GM10248 (cell line): ENCODE data around the gene UBXN1.

ENCODE experiments used
- CTCF ChIA-PET: fragments of 300-600 bp; sonication (Branson Sonifier 250); formaldehyde crosslinking; extraction: SDS; loops from one replicate; lab custom pipeline; 2021; ENCODE audit warnings: antibody characterized with exemption; lab: Yijun Ruan, JAX
- POLR2A ChIA-PET: fragments of 350-650 bp; sonication (Branson Sonifier 250); formaldehyde crosslinking; extraction: SDS; loops from one replicate; lab custom pipeline; 2020; ENCODE audit warnings: antibody characterized with exemption; lab: Yijun Ruan, JAX
- DNase-seq: peaks from one replicate; pipeline ENCODE4 v3.0.0; 2012; ENCODE audit errors: extremely low spot score
- TF ChIP-seq, protein P1 (sequence below): IDR thresholded peaks from 2 replicates; pipeline ENCODE4 v1.5.1; 2012; ENCODE audit warnings: mild to moderate bottlenecking, low read depth; ENCODE audit errors: extremely low read depth, missing control alignments, control extremely low read depth

UBXN1 gene, protein sequence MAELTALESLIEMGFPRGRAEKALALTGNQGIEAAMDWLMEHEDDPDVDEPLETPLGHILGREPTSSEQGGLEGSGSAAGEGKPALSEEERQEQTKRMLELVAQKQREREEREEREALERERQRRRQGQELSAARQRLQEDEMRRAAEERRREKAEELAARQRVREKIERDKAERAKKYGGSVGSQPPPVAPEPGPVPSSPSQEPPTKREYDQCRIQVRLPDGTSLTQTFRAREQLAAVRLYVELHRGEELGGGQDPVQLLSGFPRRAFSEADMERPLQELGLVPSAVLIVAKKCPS

DNA sequence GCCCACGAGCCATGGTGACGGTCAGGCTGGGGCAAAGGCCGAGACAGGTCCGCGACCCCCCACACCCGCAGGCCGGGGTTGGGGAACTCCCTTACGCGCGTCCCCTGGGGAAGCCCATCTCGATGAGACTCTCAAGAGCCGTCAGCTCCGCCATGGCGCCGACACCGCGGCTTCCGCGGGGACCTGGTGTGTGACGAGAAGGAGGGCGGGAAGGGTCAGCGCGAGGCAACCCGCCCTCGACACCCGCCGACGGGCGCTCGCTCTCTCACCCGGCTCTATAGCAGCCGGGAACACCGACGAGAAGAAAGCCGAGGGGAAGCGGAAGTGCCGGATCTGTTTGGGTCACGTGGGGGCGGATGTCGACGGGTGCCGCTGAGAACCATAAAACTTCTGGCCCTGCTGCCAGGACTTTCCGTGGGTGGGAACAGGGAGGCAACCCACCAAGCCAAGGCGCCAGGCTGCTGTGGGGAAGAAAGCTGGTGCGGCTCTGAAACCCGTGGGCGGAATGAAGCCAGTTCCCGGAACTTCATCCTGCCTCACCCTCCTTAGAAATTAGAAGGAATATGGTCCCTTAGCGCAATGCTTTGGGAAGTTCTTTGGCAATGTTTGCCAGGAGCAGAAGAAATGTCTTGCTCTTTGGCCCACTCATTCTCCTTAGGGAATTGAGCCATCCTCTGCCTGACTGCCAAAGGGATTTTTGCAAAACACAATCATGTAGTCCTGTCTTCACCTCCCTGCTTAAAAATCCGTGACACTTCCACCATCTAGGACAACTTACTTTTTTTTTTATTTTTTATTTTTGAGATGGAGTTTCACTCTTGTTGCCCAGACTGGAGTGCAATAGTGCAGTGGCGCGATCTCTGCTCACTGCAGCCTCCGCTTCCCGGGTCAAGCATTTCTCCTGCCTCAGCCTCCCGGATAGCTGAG is at the start of gene UBXN1:
UBXN1 (minus strand) TSS at position 304 of the 927 bp plus-strand sequence; CDS start at position 154, 150 bp downstream.
- TF ChIP-seq, protein P1, sequence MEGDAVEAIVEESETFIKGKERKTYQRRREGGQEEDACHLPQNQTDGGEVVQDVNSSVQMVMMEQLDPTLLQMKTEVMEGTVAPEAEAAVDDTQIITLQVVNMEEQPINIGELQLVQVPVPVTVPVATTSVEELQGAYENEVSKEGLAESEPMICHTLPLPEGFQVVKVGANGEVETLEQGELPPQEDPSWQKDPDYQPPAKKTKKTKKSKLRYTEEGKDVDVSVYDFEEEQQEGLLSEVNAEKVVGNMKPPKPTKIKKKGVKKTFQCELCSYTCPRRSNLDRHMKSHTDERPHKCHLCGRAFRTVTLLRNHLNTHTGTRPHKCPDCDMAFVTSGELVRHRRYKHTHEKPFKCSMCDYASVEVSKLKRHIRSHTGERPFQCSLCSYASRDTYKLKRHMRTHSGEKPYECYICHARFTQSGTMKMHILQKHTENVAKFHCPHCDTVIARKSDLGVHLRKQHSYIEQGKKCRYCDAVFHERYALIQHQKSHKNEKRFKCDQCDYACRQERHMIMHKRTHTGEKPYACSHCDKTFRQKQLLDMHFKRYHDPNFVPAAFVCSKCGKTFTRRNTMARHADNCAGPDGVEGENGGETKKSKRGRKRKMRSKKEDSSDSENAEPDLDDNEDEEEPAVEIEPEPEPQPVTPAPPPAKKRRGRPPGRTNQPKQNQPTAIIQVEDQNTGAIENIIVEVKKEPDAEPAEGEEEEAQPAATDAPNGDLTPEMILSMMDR: no peak
- POLR2A ChIA-PET: interaction anchor here (0.5 to 9.8 kb wide), 3 partner anchors 11 to 88 kb away, joined by 3 to 95 read pairs (median 10); partner anchors contain the start of genes C11orf98, CSKMT and TUT1
- CTCF ChIA-PET: interaction anchor here (1.0 to 3.5 kb wide), 7 partner anchors 13 to 254 kb away, joined by 3 to 59 read pairs (median 4); partner anchors contain the start of genes C11orf98, CSKMT and LRRN4CL
- peak; percentile 93 for DNase-seq

DNA sequence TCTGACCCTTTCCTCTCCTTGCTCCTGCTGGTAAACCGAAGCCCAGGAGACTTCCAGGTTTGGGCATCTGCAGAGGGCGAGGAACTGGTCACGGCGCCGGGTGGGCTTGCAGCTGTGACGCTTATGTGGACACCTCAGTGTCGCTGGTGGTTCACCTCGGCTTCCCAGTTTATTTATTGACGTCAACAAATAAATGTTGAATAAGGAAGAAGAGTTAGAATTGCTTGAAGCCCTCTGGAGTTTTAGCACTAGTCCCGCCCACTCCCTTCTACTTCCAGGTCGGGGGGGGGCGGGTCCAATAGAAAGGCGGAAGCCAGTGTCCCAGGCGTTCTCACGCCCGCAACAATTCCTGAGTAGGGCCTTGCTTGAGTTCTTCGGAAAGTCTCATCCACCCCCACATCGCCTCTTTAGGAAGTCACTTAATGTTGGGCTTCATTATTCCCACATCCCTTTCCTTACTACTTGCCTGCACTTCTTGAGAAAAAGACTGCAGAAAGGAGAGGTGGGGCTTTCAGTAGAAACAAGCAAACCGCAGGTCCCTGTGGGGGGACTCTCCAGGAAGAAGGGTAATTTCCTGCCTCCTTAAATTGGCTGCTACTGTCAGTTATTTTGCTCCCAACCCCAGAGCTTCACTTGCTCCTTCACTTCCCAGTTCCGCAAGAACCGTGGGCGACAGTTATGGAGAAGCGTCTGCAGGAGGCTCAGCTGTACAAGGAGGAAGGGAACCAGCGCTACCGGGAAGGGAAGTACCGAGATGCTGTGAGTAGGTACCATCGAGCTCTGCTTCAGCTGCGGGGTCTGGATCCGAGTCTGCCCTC is 49.5 kb upstream of the UBXN1 start, which contains the start of gene TTC9C:
TTC9C (plus strand) TSS at position 316 of the 818 bp plus-strand sequence; CDS start at position 679, 363 bp downstream.
- DNase-seq: peak; percentile 81
- ChIA-PET POLR2A (interaction anchor here (0.5 to 2.1 kb wide), 11 partner anchors 19 to 1387 kb away, joined by 3 to 21 read pairs (median 7); partner anchors contain the start of genes C11orf98, CSKMT, EEF1G and TUT1), CTCF (interaction anchor here (1.1 to 5.7 kb wide), 9 partner anchors 13 to 153 kb away, joined by 4 to 24 read pairs (median 5); partner anchors contain the start of genes SLC3A2, TAF6L, TMEM179B and ZBTB3)
- TF ChIP-seq, protein P1: no peak

DNA sequence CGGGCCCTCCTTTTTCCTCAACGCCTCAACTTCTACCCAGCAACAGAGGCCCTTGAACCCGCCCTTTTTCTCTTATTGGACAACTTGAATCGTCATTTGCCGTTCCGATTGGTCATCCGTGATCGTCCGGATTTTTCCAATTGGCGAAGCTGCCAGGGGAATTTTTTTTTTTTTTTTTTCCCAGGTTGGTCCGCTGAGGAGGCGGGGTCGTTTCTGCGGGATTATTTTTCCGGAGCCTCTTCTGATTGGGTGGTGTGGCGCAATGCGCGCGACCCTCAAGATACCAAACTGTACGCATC is 48.9 kb upstream of the UBXN1 start:
- TF ChIP-seq, protein P1: no peak
- ChIA-PET POLR2A (interaction anchor here (0.6 to 2.1 kb wide), 14 partner anchors 13 to 154 kb away, joined by 3 to 21 read pairs (median 5); partner anchors contain the start of genes BSCL2, C11orf98, CSKMT and EEF1G), CTCF (interaction anchor here (1.0 to 5.7 kb wide), 9 partner anchors 12 to 153 kb away, joined by 3 to 24 read pairs (median 5); partner anchors contain the start of genes SLC3A2, TAF6L, TMEM179B and ZBTB3)
- DNase-seq: peak; percentile 87

DNA sequence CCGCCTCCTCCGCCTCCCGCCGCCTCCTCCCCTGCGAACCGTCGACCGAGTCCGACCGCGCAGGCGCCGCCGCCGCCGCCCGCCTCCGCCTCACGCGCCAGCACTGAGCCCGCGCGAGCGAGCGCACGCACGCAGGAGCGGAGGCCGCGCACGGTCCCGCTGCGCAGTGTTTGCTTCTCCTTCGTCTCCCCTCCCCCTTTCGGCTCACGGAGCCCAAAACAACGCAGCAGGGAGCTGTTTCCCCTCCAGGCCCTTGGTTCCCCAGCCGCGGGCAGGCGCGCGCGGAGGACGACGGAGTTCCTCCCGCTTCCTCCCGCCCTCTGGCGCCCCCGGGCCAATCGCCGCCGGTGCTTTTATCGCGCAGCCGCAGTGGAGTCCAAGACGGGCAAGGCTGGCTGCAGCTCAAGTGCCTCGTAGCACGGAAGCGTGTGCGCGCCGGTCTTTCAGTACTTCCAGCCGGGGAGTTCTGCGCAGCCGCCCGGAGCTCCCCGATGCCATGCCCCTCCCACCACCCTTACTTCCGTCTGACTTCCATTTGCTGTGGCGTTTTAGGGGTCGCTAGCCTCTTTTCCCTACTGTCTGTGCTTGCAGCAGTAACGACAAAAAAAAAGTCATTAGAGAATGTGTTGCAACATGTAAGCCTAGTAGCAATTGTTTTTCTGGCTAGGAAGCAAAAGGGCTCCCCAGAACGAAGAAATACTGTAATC is 48.4 kb upstream of the UBXN1 start, which contains the start of gene HNRNPUL2:
HNRNPUL2 (minus strand) TSS at position 293 of the 707 bp plus-strand sequence. CDS start 301 bp downstream, outside the sequence.
- DNase-seq: peak; percentile 98
- ChIA-PET CTCF (interaction anchor here (1.0 to 5.7 kb wide), 8 partner anchors 12 to 154 kb away, joined by 3 to 24 read pairs (median 5); partner anchors contain the start of genes SLC3A2, TAF6L, TMEM179B and ZBTB3), POLR2A (interaction anchor here (0.6 to 2.1 kb wide), 14 partner anchors 13 to 153 kb away, joined by 3 to 21 read pairs (median 5); partner anchors contain the start of genes BSCL2, C11orf98, CSKMT and EEF1G)
- TF ChIP-seq, protein P1: no peak

DNA sequence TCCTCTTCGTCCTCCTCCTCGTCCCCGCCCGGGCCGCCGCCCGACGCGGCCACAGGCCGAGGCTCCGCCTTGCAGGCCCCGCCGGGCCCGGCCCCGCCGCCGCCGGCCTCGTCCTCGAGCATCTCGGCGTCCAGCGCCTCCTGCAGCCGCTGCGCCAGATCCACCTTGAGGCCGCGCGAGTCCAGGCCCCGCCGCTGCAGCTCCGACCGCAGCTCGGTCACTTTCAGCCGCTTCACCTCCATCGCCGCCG is 48.0 kb upstream of the UBXN1 start:
- POLR2A ChIA-PET: interaction anchor here (0.6 to 2.1 kb wide), 10 partner anchors 13 to 153 kb away, joined by 3 to 21 read pairs (median 6); partner anchors contain the start of genes C11orf98, CSKMT, EEF1G and POLR2G
- CTCF ChIA-PET: interaction anchor here (1.0 to 5.7 kb wide), 8 partner anchors 11 to 154 kb away, joined by 3 to 24 read pairs (median 5); partner anchors contain the start of genes SLC3A2, TAF6L, TMEM179B and ZBTB3
- TF ChIP-seq, protein P1: no peak
- DNase-seq: no peak
